Activated CD8-positive, alpha-beta memory T cell treated with anti-CD3 and anti-CD28 coated beads, Interleukin-2, amount 50 U/mL, for 1 hour (primary cell): Measurements from ENCODE around the gene KIF12.

Experiments
- DNase-seq: peaks from one replicate; pipeline ENCODE4 v3.0.0-alpha.2; 2020; ENCODE audit errors: extremely low read depth

The KIF12 gene

DNA sequence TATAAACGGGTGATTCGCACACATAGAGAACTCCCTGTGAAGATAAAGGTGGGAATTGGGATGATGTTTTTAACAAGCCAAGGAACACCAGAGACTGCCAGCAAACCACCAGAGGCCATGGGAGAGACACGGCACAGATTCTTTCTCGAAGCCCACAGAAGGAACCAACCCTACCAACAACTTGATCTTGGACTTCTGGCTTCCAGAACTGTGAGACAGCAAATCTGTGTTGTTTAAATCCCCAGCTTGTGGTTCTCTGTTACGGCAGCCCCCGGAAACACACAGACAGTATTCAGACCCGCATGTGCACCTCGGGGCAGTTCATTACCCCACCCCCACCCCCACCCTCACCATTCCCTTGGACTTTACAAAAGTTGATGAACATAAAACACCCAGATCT lies 33.8 kb downstream of the KIF12 start:
- no peak for DNase-seq

DNA sequence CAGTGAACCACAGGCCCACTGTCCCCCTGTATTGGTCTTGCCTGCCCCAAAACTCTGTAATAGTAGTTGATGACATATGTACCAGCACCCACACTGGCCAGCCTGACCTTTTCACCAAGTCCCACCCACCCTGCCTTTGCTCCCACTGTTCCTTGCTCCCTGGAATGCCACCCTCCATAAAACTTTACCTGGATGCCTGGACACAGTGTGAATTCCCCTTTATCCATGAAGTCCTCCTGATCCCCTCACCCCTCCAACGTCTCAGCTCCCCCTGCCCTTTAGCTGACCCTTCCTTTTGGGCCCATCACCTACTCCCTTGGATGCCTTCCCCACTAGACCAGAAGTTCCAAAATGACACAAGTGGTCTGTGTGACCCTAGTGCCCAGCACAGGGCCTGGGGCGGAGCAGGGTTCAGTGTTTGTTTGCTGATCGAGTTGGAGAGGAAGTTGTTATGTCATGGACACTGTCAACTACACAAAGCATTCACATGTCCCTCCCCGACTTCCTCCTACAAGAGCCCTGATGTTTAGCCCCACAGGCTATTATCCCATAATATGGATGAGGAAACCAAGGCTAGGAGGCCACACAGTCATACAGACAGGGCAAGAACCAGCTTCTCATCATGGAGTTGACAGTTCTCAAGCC lies 37.1 kb downstream of the KIF12 start:
- no peak for DNase-seq

DNA sequence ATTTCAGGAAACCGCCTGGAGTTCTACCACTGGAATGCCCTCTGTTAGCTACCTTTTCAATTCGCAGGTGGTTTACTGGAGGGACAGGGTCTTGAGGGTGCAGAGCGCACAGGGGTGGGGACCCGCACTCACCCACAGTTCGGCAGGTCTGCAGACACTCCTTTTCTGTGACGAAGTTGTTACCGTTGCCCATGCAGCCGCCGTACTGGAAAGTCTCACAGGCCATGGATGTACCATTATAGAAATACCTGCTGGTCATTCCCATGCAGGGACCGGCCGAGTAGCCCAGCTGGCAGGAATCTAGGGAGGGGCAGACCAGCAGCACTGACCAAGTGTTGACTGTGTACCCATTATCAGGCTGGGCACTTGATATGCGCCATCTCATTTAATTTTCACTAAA lies 37.8 kb downstream of the KIF12 start:
- no peak for DNase-seq

DNA sequence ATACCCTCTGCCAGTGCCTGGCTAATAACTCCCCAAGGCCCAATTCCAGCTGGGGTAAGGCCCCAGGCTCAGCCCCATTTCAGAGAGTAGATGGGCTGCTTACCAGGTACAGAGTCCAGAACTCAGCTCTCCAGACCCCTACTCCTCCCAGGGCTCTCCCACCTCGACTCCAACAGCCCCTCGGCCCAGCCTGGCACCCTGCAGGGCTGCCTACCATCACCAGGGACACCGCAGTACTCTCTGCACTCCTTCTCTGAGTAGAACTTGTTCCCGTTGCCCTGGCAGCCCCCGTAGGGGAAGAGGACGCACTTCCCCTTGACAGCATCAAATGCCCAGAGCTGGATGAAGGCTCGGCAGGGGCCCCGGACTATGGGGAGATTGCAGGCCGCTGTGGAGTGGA lies 38.4 kb downstream of the KIF12 start:
- DNase-seq: no peak

DNA sequence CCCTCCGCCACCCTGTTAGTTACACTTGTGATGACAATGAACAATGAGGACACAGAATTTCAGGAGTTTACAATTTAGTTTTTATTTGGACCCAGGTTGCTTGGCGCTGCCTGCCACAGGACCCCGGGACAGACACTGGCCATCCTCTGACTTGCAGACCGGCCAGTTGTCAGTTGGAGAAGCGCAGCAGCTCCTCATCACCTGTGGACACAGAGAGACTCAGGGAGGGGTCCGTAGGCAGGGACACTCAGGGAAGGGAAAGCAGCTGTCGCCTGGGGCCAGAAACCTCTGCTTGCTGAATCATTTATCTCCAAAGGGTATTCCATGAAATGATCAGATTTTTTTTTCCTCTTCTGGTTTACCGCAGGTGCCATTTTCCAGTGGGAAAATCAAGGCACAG lies 39.0 kb downstream of the KIF12 start:
- DNase-seq: no peak

DNA sequence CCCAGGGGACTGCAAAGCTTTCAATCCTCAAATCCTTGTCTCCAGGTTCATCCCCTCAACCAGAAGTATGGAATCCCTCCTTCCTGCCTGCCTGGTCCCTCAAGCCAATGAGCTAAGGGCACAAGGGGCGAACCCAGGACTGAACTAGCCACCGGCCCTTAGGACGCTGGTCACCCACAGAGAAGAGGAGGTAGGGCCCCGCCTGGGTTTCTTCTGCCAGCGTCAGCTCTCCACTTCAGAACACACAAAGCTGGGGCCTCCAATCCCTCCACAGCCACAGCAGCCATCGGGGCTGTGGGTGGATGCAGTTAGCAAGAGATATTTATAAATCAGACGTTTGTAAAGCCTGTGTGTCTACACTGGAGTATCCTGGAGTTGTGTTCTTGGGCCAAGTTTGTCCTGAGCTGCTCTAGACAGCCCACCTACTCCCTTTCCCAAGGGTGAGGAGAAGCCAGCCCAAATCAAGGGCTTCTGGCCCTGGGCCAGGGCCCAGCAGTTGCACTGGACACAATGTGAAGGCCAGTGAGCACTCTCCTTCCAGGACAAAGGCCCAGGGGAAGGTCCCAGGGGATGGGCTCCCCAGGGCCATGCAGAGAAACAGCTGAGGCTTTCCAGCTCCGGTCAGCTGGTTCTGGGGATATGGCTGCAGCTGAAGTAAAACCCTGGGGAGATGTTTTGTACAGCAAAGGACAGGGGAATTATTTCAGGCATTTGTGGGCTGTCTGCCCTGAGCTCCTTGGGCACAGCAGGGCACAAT lies 39.9 kb downstream of the KIF12 start:
- no peak for DNase-seq

DNA sequence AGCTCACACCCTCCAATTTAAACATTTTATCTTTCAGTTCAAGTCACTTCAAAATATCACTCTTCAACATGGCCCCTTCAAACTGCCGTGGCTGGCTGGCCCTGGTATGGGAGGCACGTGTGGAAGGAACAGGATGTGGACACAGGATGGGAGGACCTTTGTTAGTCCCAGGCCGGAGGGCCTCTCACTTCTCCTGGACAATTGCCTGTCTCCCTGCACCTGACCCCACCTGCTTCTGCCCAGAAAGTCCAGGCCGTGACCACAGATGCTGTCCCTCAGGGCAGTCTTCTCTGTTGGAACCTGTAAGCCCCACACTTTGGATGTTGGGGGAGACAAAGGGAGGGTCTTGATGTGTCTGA lies 40.4 kb downstream of the KIF12 start:
- DNase-seq: no peak

DNA sequence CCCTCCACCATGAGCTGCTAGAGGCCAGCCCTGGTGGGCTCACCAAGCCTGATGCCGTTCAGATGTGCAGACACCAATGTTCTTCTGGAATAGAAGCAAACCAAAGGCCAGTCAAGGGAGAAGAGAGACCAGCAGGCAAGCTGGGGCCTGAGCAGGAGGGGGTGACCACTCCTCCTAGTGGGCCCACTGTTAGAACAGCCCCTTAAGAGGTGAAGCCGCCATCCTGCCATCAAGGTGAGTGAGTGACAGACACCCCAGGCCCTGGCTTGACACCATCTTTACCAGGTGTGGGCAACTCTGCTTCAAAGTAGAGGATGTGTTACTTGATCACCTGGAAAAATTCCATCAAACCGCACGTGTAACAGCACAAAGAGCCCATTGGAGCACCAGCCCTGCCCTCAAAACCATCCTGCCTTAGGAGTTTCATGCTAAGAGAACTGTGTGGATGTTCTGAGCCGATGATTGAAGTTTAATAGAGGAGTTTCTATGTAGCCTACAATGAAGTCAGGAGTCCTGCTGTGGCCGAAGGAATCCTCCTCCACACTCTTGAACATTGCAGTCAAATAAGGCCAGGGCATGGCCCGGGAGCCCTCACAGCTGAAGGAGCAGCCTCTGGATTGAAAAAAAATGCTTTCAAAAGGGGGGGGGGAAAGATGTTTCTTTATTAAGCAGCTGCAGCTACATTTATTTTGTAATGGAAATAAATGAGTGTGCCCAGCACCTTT lies 41.8 kb downstream of the KIF12 start:
- no peak for DNase-seq

DNA sequence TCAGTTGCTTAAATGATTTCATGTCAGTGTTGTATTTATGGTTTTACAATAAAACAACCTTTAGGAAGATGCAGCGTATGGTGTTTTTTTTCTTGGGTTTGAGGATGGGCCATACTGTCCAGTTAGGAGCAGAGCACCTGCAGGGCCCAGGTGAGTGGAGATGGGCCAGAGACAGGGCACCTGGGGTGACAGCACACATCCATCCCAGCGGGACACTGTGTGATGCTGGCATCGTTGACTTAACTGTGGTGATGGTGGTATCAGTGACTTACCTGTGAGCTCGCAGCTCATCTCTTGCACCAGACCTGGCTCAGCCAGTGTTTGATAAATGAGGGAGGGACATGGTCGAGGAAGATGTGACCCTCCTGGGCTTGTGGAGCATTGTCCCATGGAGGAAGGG lies 42.6 kb downstream of the KIF12 start:
- DNase-seq: no peak

DNA sequence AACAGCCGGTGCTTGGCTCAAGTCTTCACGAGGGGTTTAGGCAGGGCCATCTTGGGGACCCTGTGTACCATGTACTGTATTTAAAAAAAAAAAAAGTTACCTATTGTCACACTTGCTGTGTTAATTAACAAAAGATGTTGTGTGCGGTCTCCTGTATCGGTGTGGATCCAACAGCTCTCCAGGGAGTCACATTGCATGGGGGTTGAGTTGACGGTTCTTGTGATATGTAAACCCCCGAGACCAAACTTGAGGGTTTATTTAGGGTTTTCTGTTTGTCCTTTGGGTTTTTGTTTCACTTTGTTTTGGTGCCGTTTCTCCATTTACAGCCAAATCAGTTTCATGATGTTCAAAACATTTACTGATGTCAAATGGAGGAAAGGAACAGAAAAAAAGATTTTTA lies 43.2 kb downstream of the KIF12 start:
- no peak for DNase-seq

DNA sequence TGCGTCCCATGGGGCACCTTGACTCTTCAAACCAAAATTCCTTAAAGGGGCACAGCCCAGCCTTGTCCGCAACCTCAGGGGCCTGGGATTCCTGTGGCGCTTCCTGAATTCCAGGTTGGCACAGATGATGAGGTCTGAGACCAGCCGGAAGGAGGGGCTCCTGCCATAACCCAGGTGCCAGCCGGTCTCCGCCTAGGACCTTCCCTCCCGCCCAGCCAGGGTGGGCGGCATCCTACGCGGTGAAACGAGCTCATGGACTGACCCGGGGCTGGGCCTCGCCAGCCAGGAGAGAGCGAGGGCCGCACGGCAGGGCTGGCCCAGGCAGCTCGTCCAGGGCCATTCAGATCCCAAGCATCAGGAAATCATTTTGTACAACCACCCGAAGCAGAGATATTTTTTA lies 44.0 kb downstream of the KIF12 start:
- no peak for DNase-seq

DNA sequence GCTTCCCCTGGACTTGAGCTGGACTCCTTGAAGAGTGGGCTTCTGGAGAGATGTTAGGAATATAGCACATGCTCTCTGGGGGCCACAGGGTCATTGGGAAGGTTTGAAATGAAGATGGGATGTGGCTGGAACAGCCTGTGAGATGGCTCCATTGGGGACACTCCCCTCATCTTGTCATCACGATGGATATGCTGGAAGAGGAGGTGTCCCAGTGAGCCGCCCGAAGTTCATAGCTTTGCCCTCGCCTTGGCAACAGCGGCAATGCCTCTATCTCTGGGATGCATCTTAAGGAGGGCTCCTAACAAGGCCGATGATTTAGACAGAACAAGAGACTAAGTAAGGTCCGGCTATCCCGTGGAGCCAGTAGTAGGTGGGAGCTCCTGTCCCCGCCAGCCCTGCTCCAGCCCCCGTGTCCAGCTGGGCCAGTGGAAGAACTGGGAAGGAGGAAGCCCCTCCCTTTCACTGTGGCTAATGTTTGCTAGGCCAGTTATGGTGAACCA lies 44.9 kb downstream of the KIF12 start:
- no peak for DNase-seq

DNA sequence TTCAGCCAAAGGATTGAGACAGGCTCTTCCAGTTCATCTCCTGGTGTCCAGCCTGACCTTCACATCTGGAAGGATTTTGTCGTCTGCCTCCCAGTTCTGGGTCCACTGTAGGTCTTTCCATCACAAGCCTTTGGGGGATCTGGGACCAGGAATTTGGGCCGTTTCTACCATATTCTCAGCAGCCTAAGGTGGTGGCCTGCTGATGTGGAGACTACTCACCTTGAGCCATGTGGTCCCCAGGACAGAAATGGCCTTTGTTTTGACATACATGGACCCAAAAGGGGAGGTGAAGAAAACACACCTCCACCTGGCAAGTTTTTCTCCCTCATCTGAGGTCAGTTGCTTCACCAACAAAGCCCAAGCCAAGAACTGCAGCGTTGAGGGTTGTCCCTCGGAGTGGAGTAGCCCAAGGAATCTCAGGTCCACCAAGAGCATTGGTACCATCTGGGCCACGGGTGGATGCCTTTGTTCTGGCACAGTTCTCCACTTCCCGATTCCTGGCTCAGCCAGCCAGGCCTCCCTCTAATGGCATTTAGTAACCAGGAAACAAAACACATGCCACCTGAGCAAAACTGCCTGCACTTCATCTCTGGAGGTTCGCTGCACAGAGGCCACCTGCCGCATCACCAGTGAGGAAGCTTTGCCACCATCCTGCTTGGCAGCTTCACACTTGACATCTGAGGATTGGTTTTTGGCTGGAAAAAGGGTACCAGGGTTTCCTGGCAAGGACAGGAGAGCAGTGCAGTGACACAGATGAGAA lies 45.7 kb downstream of the KIF12 start:
- DNase-seq: no peak

DNA sequence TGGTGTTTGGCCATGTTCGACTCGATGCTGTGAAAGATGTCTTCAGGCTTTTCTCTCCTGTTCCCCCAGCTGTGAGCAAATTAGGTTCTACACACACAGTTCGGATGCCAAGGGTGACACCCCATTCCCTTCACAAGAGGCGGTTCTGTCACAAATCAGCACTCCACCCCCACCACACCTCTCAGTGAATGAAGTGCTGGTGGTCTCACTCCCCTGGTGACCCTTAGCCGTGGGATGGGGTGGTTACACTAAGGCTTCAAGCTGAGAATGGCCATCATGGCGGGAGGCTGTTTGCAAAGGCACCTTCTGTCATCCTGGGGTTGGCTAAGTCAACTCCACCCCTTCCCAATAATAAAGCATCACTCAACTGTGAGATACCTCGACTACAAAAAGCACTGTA lies 47.4 kb downstream of the KIF12 start:
- DNase-seq: no peak

DNA sequence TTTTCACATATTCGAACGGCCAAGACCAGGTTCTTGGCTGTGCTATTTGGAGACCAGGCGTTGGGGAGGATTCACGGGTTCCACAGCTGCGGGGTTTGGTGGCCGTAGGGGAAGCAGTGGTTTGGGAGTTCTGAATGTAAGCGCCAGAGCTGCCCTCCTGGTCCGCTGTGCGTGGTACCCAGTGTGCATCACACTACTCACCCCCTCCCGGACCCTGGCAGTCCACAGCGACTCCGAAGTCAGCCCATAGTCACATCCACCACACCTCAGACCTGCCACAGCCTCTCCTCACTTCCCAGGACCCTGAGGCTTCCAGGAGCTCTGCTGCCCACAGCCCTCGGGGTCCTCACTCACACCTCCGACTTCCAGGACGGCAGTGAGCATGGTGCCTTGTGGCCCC lies 47.8 kb downstream of the KIF12 start:
- DNase-seq: no peak

DNA sequence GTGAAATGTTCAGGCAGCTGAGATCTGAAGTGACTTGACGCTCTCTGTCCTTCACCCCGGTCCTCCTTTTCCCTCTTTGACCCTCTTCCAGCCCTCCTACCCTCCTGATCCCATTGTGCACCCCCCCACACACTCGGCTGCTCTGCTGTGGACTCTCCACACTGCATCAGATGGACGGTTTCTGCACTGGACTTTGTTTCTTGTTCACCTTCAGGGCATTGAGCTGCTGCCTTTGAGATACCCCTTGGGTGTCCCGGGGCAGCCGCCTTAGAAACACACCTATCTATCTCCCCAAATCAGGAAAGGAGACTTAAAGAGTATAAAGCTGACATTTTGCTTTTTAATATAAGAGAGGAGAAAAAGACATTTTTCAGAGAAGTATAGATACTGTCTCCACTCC lies 48.4 kb downstream of the KIF12 start:
- no peak for DNase-seq

DNA sequence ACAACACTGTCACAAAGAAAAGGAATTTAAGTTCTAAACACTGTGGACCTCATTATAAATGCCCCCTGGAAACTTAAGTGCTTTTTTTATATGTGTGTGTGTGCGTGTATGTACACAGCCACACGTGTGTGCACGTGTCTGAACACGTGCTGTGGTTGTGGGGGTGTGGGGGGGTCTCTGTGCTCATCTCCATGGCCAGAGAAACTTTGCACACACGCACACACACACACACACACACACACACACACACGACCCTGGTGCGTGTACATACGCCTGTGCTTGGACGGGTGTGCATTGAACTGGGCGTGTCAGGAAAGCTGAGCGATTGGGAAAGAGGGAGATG lies 48.9 kb downstream of the KIF12 start:
- DNase-seq: no peak

DNA sequence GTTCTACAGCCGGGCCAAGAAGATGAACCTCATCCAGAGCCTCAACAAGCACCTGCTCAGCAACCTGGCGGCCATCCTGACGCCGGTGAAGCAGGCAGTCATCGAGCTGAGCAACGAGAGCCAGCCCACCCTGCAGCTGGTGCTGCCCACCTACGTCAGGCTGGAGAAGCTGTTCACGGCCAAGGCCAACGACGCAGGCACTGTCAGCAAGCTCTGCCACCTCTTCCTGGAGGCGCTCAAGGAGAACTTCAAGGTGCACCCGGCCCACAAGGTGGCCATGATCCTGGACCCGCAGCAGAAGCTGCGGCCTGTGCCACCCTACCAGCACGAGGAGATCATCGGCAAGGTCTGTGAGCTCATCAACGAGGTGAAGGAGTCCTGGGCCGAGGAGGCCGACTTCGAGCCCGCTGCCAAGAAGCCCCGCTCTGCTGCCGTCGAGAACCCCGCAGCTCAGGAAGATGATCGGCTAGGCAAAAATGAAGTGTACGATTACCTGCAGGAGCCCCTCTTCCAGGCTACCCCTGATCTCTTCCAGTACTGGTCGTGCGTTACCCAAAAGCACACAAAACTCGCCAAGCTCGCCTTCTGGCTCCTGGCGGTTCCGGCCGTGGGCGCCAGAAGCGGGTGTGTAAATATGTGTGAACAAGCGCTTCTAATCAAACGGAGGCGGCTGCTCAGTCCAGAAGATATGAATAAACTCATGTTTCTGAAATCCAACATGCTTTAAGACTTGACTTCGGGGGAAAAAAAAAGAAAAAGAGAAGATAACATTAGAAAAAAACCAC lies 49.5 kb downstream of the KIF12 start:
- no peak for DNase-seq

DNA sequence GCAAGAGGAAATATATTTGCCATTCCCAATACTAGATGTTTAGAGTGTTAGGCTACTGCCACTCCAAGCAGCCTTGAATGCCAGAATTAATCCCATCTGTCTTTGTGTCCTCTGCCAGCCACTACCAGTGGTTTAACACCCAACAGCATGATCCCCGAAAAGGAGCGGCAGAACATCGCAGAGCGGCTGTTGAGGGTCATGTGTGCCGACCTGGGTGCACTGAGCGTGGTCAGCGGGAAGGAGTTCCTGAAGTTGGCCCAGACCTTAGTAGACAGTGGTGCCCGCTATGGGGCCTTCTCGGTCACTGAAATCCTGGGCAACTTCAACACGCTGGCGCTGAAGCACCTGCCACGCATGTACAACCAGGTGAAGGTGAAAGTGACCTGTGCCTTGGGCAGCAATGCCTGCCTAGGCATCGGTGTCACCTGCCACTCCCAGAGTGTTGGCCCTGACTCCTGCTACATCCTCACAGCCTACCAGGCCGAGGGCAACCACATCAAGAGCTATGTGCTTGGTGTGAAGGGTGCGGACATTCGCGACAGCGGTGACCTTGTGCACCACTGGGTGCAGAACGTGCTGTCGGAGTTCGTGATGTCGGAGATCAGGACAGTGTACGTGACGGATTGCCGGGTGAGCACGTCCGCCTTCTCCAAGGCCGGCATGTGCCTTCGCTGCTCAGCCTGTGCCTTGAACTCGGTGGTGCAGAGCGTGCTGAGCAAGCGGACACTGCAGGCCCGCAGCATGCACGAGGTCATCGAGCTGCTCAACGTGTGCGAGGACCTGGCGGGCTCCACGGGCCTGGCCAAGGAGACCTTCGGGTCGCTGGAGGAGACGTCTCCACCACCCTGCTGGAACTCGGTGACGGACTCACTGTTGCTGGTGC lies 50.3 kb downstream of the KIF12 start:
- no peak for DNase-seq

DNA sequence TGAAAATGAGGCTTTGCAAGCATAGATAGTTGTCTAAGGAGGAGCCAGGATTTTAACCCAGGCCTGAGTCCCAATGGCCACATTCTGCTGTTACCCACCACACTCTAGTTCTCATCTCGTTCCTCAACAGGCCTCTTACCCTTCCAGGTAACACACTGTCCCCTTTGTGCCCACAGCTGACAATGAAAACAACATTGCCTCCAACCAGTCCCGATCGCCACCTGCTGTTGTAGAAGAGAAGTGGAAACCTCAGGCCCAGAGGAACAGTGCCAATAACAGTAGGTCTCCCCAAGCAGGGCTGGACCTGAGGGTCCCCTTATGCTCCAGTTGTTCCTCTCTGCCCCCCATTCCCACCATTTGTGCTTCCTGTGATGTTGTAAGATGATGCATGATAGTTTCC lies 51.4 kb downstream of the KIF12 start:
- DNase-seq: no peak

DNA sequence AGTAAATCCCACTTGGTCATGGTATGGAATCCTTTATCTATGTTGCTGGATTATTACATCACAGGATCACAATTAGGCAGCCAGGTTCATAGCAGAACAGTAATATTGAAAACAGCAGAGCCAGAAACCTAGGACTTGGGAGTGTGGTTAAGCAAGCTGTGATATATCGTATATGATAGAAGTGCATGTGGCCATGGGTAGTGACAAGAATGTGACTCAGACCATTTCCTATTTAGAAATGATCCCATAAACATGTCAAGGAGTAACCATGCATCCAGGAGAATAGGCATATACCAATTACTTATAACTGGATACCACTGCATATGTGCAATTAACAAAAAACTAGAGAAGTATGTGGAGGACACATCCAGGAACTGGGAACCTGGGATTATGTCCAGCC lies 52.2 kb downstream of the KIF12 start:
- no peak for DNase-seq
